IMR-90 (cell line): ENCODE results near the gene TMEM231. TPM values are rescaled to one million over a fixed set of nuclear protein-coding genes. Genes with fewer than 3 reads are reported as not detected.

ENCODE experiments used
- ATAC-seq: fragments of 200-7000 bp; cut with Tn5 transposase; 2 replicates; pipeline ENCODE4 v1.9.1; 2020; ENCODE audit warnings: low read depth, mild to moderate bottlenecking, moderate library complexity
- BruUV-seq: library from RNA; stranded (reverse); fragments of 400-500 nt; replicated peaks from 2 replicates; lab custom pipeline; 2021; lab: Mats Ljungman, UMichigan
- CTCF ChIA-PET: fragments of 300-600 bp; formaldehyde crosslinking; extraction: SDS; loops from one replicate; lab custom pipeline; 2021; ENCODE audit warnings: antibody characterized with exemption; lab: Yijun Ruan, JAX
- POLR2A ChIA-PET: fragments of 300-600 bp; sonication (Branson Sonifier 250); formaldehyde crosslinking; loops from one replicate; lab custom pipeline; 2022; ENCODE audit warnings: antibody characterized with exemption; ENCODE audit not compliant: unreplicated experiment; lab: Charles Lee
- DNase-seq: peaks from one replicate; pipeline ENCODE4 v3.0.0; 2013
- H2AFZ ChIP-seq: replicated peaks from 2 replicates; pipeline ENCODE3; 2013; ENCODE audit warnings: low read length, mild to moderate bottlenecking; ENCODE audit not compliant: poor library complexity
- H2AK5ac ChIP-seq: 2 replicates; pipeline ENCODE4 v1.6.1; 2013; ENCODE audit warnings: low read depth, low read length, inconsistent platforms
- H2AK9ac ChIP-seq: replicated peaks from 2 replicates; pipeline ENCODE3; 2013; ENCODE audit warnings: mild to moderate bottlenecking, low read depth, low read length, moderate library complexity; ENCODE audit not compliant: poor library complexity
- H2BK120ac ChIP-seq: 2 replicates; pipeline ENCODE4 v1.6.1; 2013; ENCODE audit warnings: low read depth, low read length, inconsistent platforms
- H2BK15ac ChIP-seq: 3 replicates; pipeline ENCODE4 v1.6.1; 2013; ENCODE audit warnings: low read depth, low read length, inconsistent platforms
- H2BK20ac ChIP-seq: 2 replicates; pipeline ENCODE4 v1.6.1; 2013; ENCODE audit warnings: low read depth, mild to moderate bottlenecking, inconsistent platforms, low read length, moderate library complexity
- H2BK5ac ChIP-seq: 2 replicates; pipeline ENCODE4 v1.6.1; 2013; ENCODE audit warnings: mild to moderate bottlenecking, low read depth, low read length, inconsistent platforms; ENCODE audit not compliant: poor library complexity, severe bottlenecking
- H3K14ac ChIP-seq: replicated peaks from 2 replicates; pipeline ENCODE4 v1.6.1; 2013; ENCODE audit warnings: low read depth, low read length, inconsistent platforms
- H3K18ac ChIP-seq: 2 replicates; pipeline ENCODE4 v1.6.1; 2013; ENCODE audit warnings: low read depth, low read length, control low read depth
- H3K23ac ChIP-seq: 2 replicates; pipeline ENCODE4 v1.6.1; 2013; ENCODE audit warnings: low read depth, low read length, inconsistent platforms
- H3K27ac ChIP-seq: 2 replicates; pipeline ENCODE4 v1.5.1; 2013; ENCODE audit warnings: mild to moderate bottlenecking, control low read depth, low read length; ENCODE audit not compliant: insufficient read depth
- H3K27me3 ChIP-seq: 2 replicates; pipeline ENCODE4 v1.6.1; 2013; ENCODE audit warnings: low read length; ENCODE audit not compliant: control insufficient read depth, insufficient read depth
- H3K36me3 ChIP-seq: 2 replicates; pipeline ENCODE4 v1.6.1; 2013; ENCODE audit warnings: low read length, mixed read lengths; ENCODE audit not compliant: control insufficient read depth, insufficient read depth
- H3K4ac ChIP-seq: 2 replicates; pipeline ENCODE4 v1.6.1; 2013; ENCODE audit warnings: low read depth, low read length, inconsistent platforms
- H3K4me1 ChIP-seq: 2 replicates; pipeline ENCODE4 v1.6.1; 2013; ENCODE audit warnings: low read length, mixed read lengths; ENCODE audit not compliant: control insufficient read depth, insufficient read depth
- H3K4me2 ChIP-seq: 2 replicates; pipeline ENCODE4 v1.6.1; 2013; ENCODE audit warnings: low read depth, mild to moderate bottlenecking, control low read depth, low read length, moderate library complexity
- H3K4me3 ChIP-seq: 2 replicates; pipeline ENCODE4 v1.5.1; 2013; ENCODE audit warnings: low read depth, mild to moderate bottlenecking, control low read depth, low read length, moderate library complexity; ENCODE audit not compliant: insufficient read depth
- H3K56ac ChIP-seq: 2 replicates; pipeline ENCODE4 v1.6.1; 2013; ENCODE audit warnings: low read length, inconsistent platforms; ENCODE audit not compliant: insufficient read depth; ENCODE audit errors: extremely low read depth
- H3K79me1 ChIP-seq, 2 experiments: 2 replicates each; pipeline ENCODE4 v1.6.1; 2013; ENCODE audit warnings: low read length in 2 of 2, inconsistent platforms in 1 of 2, low read depth in 1 of 2
- H3K9ac ChIP-seq: 2 replicates; pipeline ENCODE4 v1.6.1; 2013; ENCODE audit warnings: low read depth, low read length, control low read depth
- H3K9me1 ChIP-seq: 2 replicates; pipeline ENCODE4 v1.6.1; 2013; ENCODE audit warnings: low read length, inconsistent platforms; ENCODE audit not compliant: insufficient read depth
- H3K9me3 ChIP-seq: 2 replicates; pipeline ENCODE4 v1.6.1; 2013; ENCODE audit warnings: low read length; ENCODE audit not compliant: control insufficient read depth, insufficient read depth
- H4K20me1 ChIP-seq: 2 replicates; pipeline ENCODE4 v1.6.1; 2013; ENCODE audit warnings: low read length, inconsistent platforms; ENCODE audit not compliant: insufficient read depth
- H4K5ac ChIP-seq: 2 replicates; pipeline ENCODE4 v1.6.1; 2013; ENCODE audit warnings: mild to moderate bottlenecking, low read depth, low read length, control low read depth
- H4K8ac ChIP-seq, 2 experiments: 2 replicates each; pipeline ENCODE4 v1.6.1; 2013; ENCODE audit warnings: low read depth in 2 of 2, low read length in 2 of 2, control low read depth in 1 of 2, inconsistent platforms in 1 of 2
- H4K91ac ChIP-seq: 2 replicates; pipeline ENCODE4 v1.6.1; 2013; ENCODE audit warnings: low read depth, low read length, inconsistent platforms; ENCODE audit not compliant: insufficient read depth
- BHLHE40 ChIP-seq: fragments of 150-350 bp; IDR thresholded peaks from 2 replicates; pipeline ENCODE4 v1.6.1; 2016; ENCODE audit warnings: mild to moderate bottlenecking, low read depth, low read length
- CEBPB ChIP-seq: IDR thresholded peaks from 2 replicates; pipeline ENCODE4 v1.6.1; 2012; ENCODE audit warnings: low read depth, low read length, improper control_type of control experiment
- CHD1 ChIP-seq: IDR thresholded peaks from 2 replicates; pipeline ENCODE4 v1.6.1; 2012; ENCODE audit warnings: low read depth, low read length, improper control_type of control experiment
- FOS ChIP-seq: fragments of 150-350 bp; IDR thresholded peaks from 2 replicates; pipeline ENCODE4 v1.6.1; 2016; ENCODE audit warnings: low read depth, low read length
- MAFK ChIP-seq: IDR thresholded peaks from 2 replicates; pipeline ENCODE4 v1.6.1; 2012; ENCODE audit warnings: low read depth, low read length, improper control_type of control experiment
- MAZ ChIP-seq: IDR thresholded peaks from 2 replicates; pipeline ENCODE4 v1.6.1; 2012; ENCODE audit warnings: low read depth, mild to moderate bottlenecking, low read length, improper control_type of control experiment, moderate library complexity, borderline replicate concordance
- MXI1 ChIP-seq: IDR thresholded peaks from 2 replicates; pipeline ENCODE4 v1.6.1; 2012; ENCODE audit warnings: low read depth, mild to moderate bottlenecking, low read length, moderate library complexity, borderline replicate concordance
- NFE2L2 ChIP-seq: fragments of 150-350 bp; IDR thresholded peaks from 2 replicates; pipeline ENCODE4 v1.6.1; 2016; ENCODE audit warnings: low read depth, mild to moderate bottlenecking, low read length
- POLR2A ChIP-seq: IDR thresholded peaks from 2 replicates; pipeline ENCODE4 v1.6.1; 2012; ENCODE audit warnings: mild to moderate bottlenecking, low read depth, low read length
- RAD21 ChIP-seq: IDR thresholded peaks from 2 replicates; pipeline ENCODE4 v1.6.1; 2012; ENCODE audit warnings: low read length, improper control_type of control experiment
- RCOR1 ChIP-seq: IDR thresholded peaks from 2 replicates; pipeline ENCODE4 v1.6.1; 2012; ENCODE audit warnings: mild to moderate bottlenecking, low read length, improper control_type of control experiment; ENCODE audit not compliant: insufficient replicate concordance
- RFX5 ChIP-seq: IDR thresholded peaks from 2 replicates; pipeline ENCODE4 v1.8.0; 2012; ENCODE audit warnings: low read depth, mild to moderate bottlenecking, low read length, moderate library complexity
- SMC3 ChIP-seq: fragments of 150-350 bp; IDR thresholded peaks from 2 replicates; pipeline ENCODE4 v1.6.1; 2016; ENCODE audit warnings: low read depth, mild to moderate bottlenecking, antibody characterized with exemption, low read length, moderate library complexity
- WGBS, 2 experiments: methylation state at CpG; one replicate each; pipeline versions ENCODE4 v1.1.5 to v1.1.7; 2013; ENCODE audit warnings: missing lambda C conversion rate in 2 of 2; ENCODE audit not compliant: insufficient read length in 1 of 2; ENCODE audit errors: extremely low coverage in 2 of 2; 5-methylcytosine and 5-hydroxymethylcytosine counted together
- dilution Hi-C: fragments of 300-500 bp; cut with HindIII; formaldehyde crosslinking; loops from one replicate; pipeline ENCODE4 v1.14.3; 2018; ENCODE audit warnings: low sequenced_read_pairs; ENCODE audit not compliant: unreplicated experiment
- in situ Hi-C: fragments of 300-500 bp; cut with MboI; formaldehyde crosslinking; loops from 3 replicates; pipeline ENCODE4 v1.14.3; 2019; ENCODE audit warnings: low sequenced_read_pairs, inconsistent platforms, mixed read lengths
- intact Hi-C: fragments of 100-400 bp; cut with micrococcal nuclease; formaldehyde crosslinking; loops from 2 replicates; pipeline ENCODE4 v1.10.0; 2022
- polyA plus RNA-seq, 3 experiments: library from polyadenylated mRNA; depleted of rRNA; stranded (reverse); fragments of >200 nt; gene quantifications; 2 replicates each; pipeline ENCODE4 v1.2.3, GENCODE V29; 2012; ENCODE audit warnings: low replicate concordance in 1 of 3
- total RNA-seq: library from RNA; depleted of rRNA; stranded (reverse); fragments of >200 nt; gene quantifications from 2 replicates; pipeline ENCODE4 v1.2.3, GENCODE V29; 2012
- TF ChIP-seq, protein P1 (sequence below): fragments of 150-350 bp; IDR thresholded peaks from 2 replicates; pipeline ENCODE4 v1.6.1; 2017; ENCODE audit warnings: mild to moderate bottlenecking, antibody characterized with exemption, low read length, low read depth
- TF ChIP-seq, protein P2 (sequence below): conservative IDR thresholded peaks from 2 replicates; pipeline ENCODE4 v1.5.1; 2012; ENCODE audit warnings: mild to moderate bottlenecking, low read depth, low read length, improper control_type of control experiment
- TF ChIP-seq, protein P3 (sequence below): fragments of 150-350 bp; IDR thresholded peaks from 2 replicates; pipeline ENCODE4 v1.6.1; 2016; ENCODE audit warnings: low read depth, mild to moderate bottlenecking, low read length, moderate library complexity, borderline replicate concordance

Gene TMEM231
- total and polyA plus RNA-seq, 2 of the 4 experiments (the other 2 are of a cell fraction), result 10.6 to 15.4 TPM

DNA sequence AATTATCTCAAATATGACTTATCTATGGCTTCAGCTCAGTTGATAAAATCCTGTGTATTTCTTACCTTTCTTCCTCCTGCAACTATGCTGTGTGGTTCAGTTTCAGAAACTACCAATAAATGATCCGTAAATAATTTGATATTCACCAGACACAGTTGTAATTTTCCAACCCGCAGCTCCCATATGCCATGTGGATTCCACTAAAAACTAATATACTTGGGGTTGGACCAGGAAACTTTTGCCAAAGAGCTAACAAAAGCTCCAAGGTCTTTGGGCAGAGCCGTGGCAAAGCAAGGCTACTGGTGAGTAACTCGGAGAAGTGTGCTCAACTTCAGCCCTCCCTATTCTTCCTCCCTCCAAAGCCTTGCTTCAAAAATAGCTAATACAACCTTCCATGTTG lies 58.5 kb downstream of the TMEM231 start:
- ChIA-PET CTCF (interaction anchor here (1.4 to 1.5 kb wide), 2 partner anchors 20 to 32 kb away, joined by 3 to 5 read pairs; no protein-coding TSS in a partner anchor), POLR2A (no interaction called here)
- no peak overlapping the region for H2AFZ ChIP-seq
- peaks cover 1% of the 10 kb centered on the region; the same call in 1 of the 2 replicates for H3K4me1 ChIP-seq
- in situ Hi-C loops (no loop called here), dilution Hi-C loops (no loop called here), intact Hi-C loops (no loop called here)
- H2BK120ac ChIP-seq, result no peak overlapping the region
- H3K79me1 ChIP-seq, result no peaks in the 10 kb centered on the region
- no peak overlapping the region for H3K9ac ChIP-seq
- no TSS peak for BruUV-seq
- H3K9me1 ChIP-seq, result no peaks in the 10 kb centered on the region
- H3K9me3 ChIP-seq, result no peaks in the 10 kb centered on the region
- no peaks in the 10 kb centered on the region for H4K20me1 ChIP-seq
- no peak overlapping the region for H3K18ac ChIP-seq
- H2BK5ac ChIP-seq, result no peak overlapping the region
- H2AK5ac ChIP-seq, result no peak overlapping the region
- H2AK9ac ChIP-seq, result no peak overlapping the region
- no peak for DNase-seq
- H2BK15ac ChIP-seq, result no peak overlapping the region
- ATAC-seq, result no peak
- no peak overlapping the region for H3K4me2 ChIP-seq
- no peak overlapping the region for H3K4me3 ChIP-seq
- no peak overlapping the region for H2BK20ac ChIP-seq
- H3K36me3 ChIP-seq, result no peaks in the 10 kb centered on the region
- no peak overlapping the region for H3K23ac ChIP-seq
- no peak overlapping the region for H3K4ac ChIP-seq
- no peak overlapping the region for H4K91ac ChIP-seq
- no peak overlapping the region for H3K27ac ChIP-seq
- no peak overlapping the region for H3K56ac ChIP-seq
- no peak overlapping the region for H4K5ac ChIP-seq
- no CpG with 5 or more reads among the region's 4 CpGs for WGBS, 2 experiments
- H4K8ac ChIP-seq, result no peak overlapping the region
- H3K14ac ChIP-seq, result no peak overlapping the region
- TF ChIP-seq MAFK (no peak), POLR2A (no peak), MXI1 (no peak), RFX5 (no peak), FOS (no peak), CHD1 (no peak), RCOR1 (no peak), RAD21 (no peak), SMC3 (no peak), NFE2L2 (no peak), MAZ (no peak), CEBPB (no peak), BHLHE40 (no peak)
- TF ChIP-seq, protein P1, sequence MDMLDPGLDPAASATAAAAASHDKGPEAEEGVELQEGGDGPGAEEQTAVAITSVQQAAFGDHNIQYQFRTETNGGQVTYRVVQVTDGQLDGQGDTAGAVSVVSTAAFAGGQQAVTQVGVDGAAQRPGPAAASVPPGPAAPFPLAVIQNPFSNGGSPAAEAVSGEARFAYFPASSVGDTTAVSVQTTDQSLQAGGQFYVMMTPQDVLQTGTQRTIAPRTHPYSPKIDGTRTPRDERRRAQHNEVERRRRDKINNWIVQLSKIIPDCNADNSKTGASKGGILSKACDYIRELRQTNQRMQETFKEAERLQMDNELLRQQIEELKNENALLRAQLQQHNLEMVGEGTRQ, result no peak
- TF ChIP-seq, protein P2, sequence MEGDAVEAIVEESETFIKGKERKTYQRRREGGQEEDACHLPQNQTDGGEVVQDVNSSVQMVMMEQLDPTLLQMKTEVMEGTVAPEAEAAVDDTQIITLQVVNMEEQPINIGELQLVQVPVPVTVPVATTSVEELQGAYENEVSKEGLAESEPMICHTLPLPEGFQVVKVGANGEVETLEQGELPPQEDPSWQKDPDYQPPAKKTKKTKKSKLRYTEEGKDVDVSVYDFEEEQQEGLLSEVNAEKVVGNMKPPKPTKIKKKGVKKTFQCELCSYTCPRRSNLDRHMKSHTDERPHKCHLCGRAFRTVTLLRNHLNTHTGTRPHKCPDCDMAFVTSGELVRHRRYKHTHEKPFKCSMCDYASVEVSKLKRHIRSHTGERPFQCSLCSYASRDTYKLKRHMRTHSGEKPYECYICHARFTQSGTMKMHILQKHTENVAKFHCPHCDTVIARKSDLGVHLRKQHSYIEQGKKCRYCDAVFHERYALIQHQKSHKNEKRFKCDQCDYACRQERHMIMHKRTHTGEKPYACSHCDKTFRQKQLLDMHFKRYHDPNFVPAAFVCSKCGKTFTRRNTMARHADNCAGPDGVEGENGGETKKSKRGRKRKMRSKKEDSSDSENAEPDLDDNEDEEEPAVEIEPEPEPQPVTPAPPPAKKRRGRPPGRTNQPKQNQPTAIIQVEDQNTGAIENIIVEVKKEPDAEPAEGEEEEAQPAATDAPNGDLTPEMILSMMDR, result no peak
- TF ChIP-seq, protein P3, sequence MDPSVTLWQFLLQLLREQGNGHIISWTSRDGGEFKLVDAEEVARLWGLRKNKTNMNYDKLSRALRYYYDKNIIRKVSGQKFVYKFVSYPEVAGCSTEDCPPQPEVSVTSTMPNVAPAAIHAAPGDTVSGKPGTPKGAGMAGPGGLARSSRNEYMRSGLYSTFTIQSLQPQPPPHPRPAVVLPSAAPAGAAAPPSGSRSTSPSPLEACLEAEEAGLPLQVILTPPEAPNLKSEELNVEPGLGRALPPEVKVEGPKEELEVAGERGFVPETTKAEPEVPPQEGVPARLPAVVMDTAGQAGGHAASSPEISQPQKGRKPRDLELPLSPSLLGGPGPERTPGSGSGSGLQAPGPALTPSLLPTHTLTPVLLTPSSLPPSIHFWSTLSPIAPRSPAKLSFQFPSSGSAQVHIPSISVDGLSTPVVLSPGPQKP, result no peak
- H3K27me3 ChIP-seq, result peaks cover 19% of the 10 kb centered on the region
